Natural killer cell (primary cell): ENCODE measurements around the gene MTRFR. TPM values are rescaled to one million over a fixed set of nuclear protein-coding genes. Genes with fewer than 3 reads are reported as not detected.

Source experiments
- ATAC-seq, 3 donors: fragments of 150-1000 bp in 2 of 3; fragments of 200-7000 bp in 1 of 3; cut with Tn5 transposase; 1 replicate in 1 of 3; 2 replicates in 2 of 3; pipeline ENCODE4 v1.10.0; 2021; ENCODE audit warnings: mild to moderate bottlenecking in 2 of 3, moderate library complexity in 2 of 3
- DNase-seq, 2 donors: peaks; one replicate each; pipeline versions ENCODE4 v3.0.0 to v3.0.0-alpha.2; 2013 to 2021; ENCODE audit warnings: mixed read lengths in 1 of 2
- H3K27ac ChIP-seq: one replicate; pipeline ENCODE4 v1.5.1; 2013; ENCODE audit warnings: mild to moderate bottlenecking, low read length
- H3K27me3 ChIP-seq: one replicate; pipeline ENCODE4 v1.6.1; 2013; ENCODE audit warnings: low read length; ENCODE audit not compliant: control insufficient read depth, insufficient read depth
- H3K36me3 ChIP-seq: one replicate; pipeline ENCODE4 v1.6.1; 2013; ENCODE audit warnings: low read length; ENCODE audit not compliant: control insufficient read depth, insufficient read depth
- H3K4me1 ChIP-seq: one replicate; pipeline ENCODE4 v1.6.1; 2013; ENCODE audit warnings: low read length; ENCODE audit not compliant: control insufficient read depth, insufficient read depth
- H3K4me3 ChIP-seq: one replicate; pipeline ENCODE4 v1.5.1; 2013; ENCODE audit warnings: low read length
- H3K9me3 ChIP-seq: one replicate; pipeline ENCODE4 v1.6.1; 2013; ENCODE audit warnings: low read length; ENCODE audit not compliant: control insufficient read depth, insufficient read depth
- H3K27ac Mint-ChIP-seq, 2 donors: one replicate each; pipeline ENCODE4 v1.8.0; 2022; ENCODE audit warnings: mild to moderate bottlenecking in 2 of 2, mixed read lengths in 2 of 2, moderate library complexity in 1 of 2
- H3K27me3 Mint-ChIP-seq, 2 donors: one replicate each; pipeline ENCODE4 v1.8.0; 2022; ENCODE audit warnings: low read depth in 2 of 2, mixed read lengths in 2 of 2
- H3K36me3 Mint-ChIP-seq: one replicate; pipeline ENCODE4 v1.8.0; 2022; ENCODE audit warnings: mixed read lengths
- H3K4me1 Mint-ChIP-seq, 2 donors: one replicate each; pipeline ENCODE4 v1.8.0; 2022; ENCODE audit warnings: mixed read lengths in 2 of 2
- H3K4me3 Mint-ChIP-seq: one replicate; pipeline ENCODE4 v1.8.0; 2022; ENCODE audit warnings: mild to moderate bottlenecking, moderate library complexity, mixed read lengths
- H3K9me3 Mint-ChIP-seq, 2 donors: one replicate each; pipeline ENCODE4 v1.8.0; 2022; ENCODE audit warnings: mixed read lengths in 2 of 2
- CTCF ChIP-seq: fragments of 200-600 bp; IDR thresholded peaks from one replicate; pipeline ENCODE4 v1.8.0; 2022; ENCODE audit warnings: antibody characterized with exemption
- WGBS: methylation state at CpG from one replicate; pipeline ENCODE4 v1.1.7; 2013; ENCODE audit warnings: missing lambda C conversion rate; ENCODE audit not compliant: insufficient coverage; 5-methylcytosine and 5-hydroxymethylcytosine counted together
- intact Hi-C: fragments of 100-400 bp; cut with micrococcal nuclease; formaldehyde crosslinking; loops from one replicate; pipeline ENCODE4 v1.14.2; 2022
- total RNA-seq, 4 donors: library from RNA; stranded (reverse); fragments of 120-200 nt in 1 of 4; gene quantifications; one replicate each; pipeline versions ENCODE4 v1.2.3 to v1.2.4, GENCODE V29; 2013 to 2022

MTRFR gene
- total RNA-seq, 3 donors from 2014 or later (not counting 1 experiment from before 2014, with no cell fraction given): 16.2 to 18.5 (median 17.0) TPM

- no peaks in the 10 kb centered on the region for H3K9me3 ChIP-seq
- peak overlapping the region; percentile 77 for H3K4me3 Mint-ChIP-seq
- H3K4me1 ChIP-seq: peaks cover 32% of the 10 kb centered on the region
- H3K27ac Mint-ChIP-seq: no peak overlapping the region
- no peak overlapping the region for H3K4me3 ChIP-seq
- peaks cover 5 to 25% of the 10 kb centered on the region in 2 donors for H3K4me1 Mint-ChIP-seq
- WGBS: 90% methylated on average over 15 of the region's 15 CpGs
- intact Hi-C loops: no loop called here
- ATAC-seq (no peak), DNase-seq (no peak)
- no peaks in the 10 kb centered on the region for H3K9me3 Mint-ChIP-seq
- TF ChIP-seq CTCF: no peak
- H3K27me3 ChIP-seq: no peaks in the 10 kb centered on the region
- H3K36me3 Mint-ChIP-seq: no peaks in the 10 kb centered on the region
- no peaks in the 10 kb centered on the region for H3K27me3 Mint-ChIP-seq
- H3K27ac ChIP-seq: no peak overlapping the region
- no peaks in the 10 kb centered on the region for H3K36me3 ChIP-seq
These were observed 39.9 kb downstream of the MTRFR start for GRCh38 chr12:123273166-123273565.

GRCh38 chr12:123278101-123278627 lies 44.9 kb downstream of the MTRFR start:
- Histone ChIP-seq H3K36me3 (no peaks in the 10 kb centered on the region), H3K9me3 (no peaks in the 10 kb centered on the region), H3K4me3 (no peak overlapping the region), H3K4me1 (no peaks in the 10 kb centered on the region), H3K27ac (peak overlapping the region; percentile 38), H3K27me3 (no peaks in the 10 kb centered on the region)
- no peaks in the 10 kb centered on the region for H3K9me3 Mint-ChIP-seq
- H3K27ac Mint-ChIP-seq: no peak overlapping the region
- WGBS: 70% methylated on average over 2 of the region's 2 CpGs
- H3K27me3 Mint-ChIP-seq: no peaks in the 10 kb centered on the region
- H3K4me1 Mint-ChIP-seq: no peaks in the 10 kb centered on the region
- intact Hi-C loops: no loop called here
- DNase-seq (no peak), ATAC-seq (no peak)
- H3K4me3 Mint-ChIP-seq: no peak overlapping the region
- no peaks in the 10 kb centered on the region for H3K36me3 Mint-ChIP-seq
- no peak for TF ChIP-seq CTCF

- no peak for ATAC-seq
- no peak for TF ChIP-seq CTCF
- no peaks in the 10 kb centered on the region for H3K27me3 ChIP-seq
- no peaks in the 10 kb centered on the region for H3K4me1 ChIP-seq
- intact Hi-C loops: no loop called here
- no CpG with 5 or more reads among the region's 2 CpGs for WGBS
- no peaks in the 10 kb centered on the region for H3K9me3 ChIP-seq
- H3K27ac ChIP-seq: no peak overlapping the region
- DNase-seq: no peak
- H3K4me3 ChIP-seq: no peak overlapping the region
- no peaks in the 10 kb centered on the region for H3K4me1 Mint-ChIP-seq
- H3K36me3 ChIP-seq: no peaks in the 10 kb centered on the region
- H3K36me3 Mint-ChIP-seq: no peaks in the 10 kb centered on the region
- H3K4me3 Mint-ChIP-seq: no peak overlapping the region
- no peaks in the 10 kb centered on the region for H3K9me3 Mint-ChIP-seq
- H3K27ac Mint-ChIP-seq: no peak overlapping the region
- H3K27me3 Mint-ChIP-seq: no peaks in the 10 kb centered on the region
These were observed 47.7 kb downstream of the MTRFR start for GRCh38 chr12:123280971-123281370.

GRCh38 chr12:123282111-123282510 lies 48.9 kb downstream of the MTRFR start:
- no peak for DNase-seq
- no peak overlapping the region for H3K27ac ChIP-seq
- no peaks in the 10 kb centered on the region for H3K4me1 ChIP-seq
- no peaks in the 10 kb centered on the region for H3K27me3 ChIP-seq
- intact Hi-C loops: no loop called here
- ATAC-seq: no peak
- no peaks in the 10 kb centered on the region for H3K9me3 ChIP-seq
- H3K4me3 ChIP-seq: no peak overlapping the region
- Mint-ChIP-seq H3K4me3 (no peak overlapping the region), H3K27me3 (no peaks in the 10 kb centered on the region), H3K36me3 (no peaks in the 10 kb centered on the region), H3K4me1 (no peaks in the 10 kb centered on the region), H3K9me3 (no peaks in the 10 kb centered on the region), H3K27ac (no peak overlapping the region)
- 88% methylated on average over 7 of the region's 10 CpGs for WGBS
- no peaks in the 10 kb centered on the region for H3K36me3 ChIP-seq
- TF ChIP-seq CTCF: no peak
